Measurements from ENCODE around the gene LINC00237.

Gene LINC00237

DNA sequence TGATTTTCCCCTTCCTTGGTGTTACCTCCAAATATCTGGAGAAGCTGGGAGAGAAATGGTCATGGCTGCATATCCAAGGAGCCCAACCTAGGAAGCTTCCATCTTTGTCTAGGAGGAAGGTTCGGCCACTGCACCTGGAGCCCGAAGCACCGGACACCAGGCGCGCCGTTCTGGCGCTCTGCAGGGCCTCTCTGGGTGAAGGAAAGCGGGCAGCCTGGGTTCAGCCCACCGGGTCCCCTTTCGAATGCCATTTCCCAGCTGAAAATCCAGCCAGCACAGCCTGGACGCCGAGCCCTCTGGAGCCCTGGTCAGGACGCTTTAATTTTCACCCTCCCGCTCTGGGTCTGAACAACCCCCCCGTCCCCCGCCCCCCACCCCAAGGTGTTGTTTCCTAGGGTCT is 1.2 kb downstream of the LINC00237 start:
- TF ChIP-seq, protein P1, sequence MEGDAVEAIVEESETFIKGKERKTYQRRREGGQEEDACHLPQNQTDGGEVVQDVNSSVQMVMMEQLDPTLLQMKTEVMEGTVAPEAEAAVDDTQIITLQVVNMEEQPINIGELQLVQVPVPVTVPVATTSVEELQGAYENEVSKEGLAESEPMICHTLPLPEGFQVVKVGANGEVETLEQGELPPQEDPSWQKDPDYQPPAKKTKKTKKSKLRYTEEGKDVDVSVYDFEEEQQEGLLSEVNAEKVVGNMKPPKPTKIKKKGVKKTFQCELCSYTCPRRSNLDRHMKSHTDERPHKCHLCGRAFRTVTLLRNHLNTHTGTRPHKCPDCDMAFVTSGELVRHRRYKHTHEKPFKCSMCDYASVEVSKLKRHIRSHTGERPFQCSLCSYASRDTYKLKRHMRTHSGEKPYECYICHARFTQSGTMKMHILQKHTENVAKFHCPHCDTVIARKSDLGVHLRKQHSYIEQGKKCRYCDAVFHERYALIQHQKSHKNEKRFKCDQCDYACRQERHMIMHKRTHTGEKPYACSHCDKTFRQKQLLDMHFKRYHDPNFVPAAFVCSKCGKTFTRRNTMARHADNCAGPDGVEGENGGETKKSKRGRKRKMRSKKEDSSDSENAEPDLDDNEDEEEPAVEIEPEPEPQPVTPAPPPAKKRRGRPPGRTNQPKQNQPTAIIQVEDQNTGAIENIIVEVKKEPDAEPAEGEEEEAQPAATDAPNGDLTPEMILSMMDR (IDR thresholded peaks at IDR 0.05; ENCODE audit: insufficient read depth, low read length): no peak
- TF ChIP-seq, protein P2, sequence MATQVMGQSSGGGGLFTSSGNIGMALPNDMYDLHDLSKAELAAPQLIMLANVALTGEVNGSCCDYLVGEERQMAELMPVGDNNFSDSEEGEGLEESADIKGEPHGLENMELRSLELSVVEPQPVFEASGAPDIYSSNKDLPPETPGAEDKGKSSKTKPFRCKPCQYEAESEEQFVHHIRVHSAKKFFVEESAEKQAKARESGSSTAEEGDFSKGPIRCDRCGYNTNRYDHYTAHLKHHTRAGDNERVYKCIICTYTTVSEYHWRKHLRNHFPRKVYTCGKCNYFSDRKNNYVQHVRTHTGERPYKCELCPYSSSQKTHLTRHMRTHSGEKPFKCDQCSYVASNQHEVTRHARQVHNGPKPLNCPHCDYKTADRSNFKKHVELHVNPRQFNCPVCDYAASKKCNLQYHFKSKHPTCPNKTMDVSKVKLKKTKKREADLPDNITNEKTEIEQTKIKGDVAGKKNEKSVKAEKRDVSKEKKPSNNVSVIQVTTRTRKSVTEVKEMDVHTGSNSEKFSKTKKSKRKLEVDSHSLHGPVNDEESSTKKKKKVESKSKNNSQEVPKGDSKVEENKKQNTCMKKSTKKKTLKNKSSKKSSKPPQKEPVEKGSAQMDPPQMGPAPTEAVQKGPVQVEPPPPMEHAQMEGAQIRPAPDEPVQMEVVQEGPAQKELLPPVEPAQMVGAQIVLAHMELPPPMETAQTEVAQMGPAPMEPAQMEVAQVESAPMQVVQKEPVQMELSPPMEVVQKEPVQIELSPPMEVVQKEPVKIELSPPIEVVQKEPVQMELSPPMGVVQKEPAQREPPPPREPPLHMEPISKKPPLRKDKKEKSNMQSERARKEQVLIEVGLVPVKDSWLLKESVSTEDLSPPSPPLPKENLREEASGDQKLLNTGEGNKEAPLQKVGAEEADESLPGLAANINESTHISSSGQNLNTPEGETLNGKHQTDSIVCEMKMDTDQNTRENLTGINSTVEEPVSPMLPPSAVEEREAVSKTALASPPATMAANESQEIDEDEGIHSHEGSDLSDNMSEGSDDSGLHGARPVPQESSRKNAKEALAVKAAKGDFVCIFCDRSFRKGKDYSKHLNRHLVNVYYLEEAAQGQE (IDR thresholded peaks at IDR 0.05; ENCODE audit: insufficient replicate concordance, low read depth): no peak
- TF ChIP-seq GABPA (IDR thresholded peaks at IDR 0.05; ENCODE audit: low read depth) (no peak), SPI1 (IDR thresholded peaks at IDR 0.05; ENCODE audit: borderline replicate concordance, low read depth) (no peak), POLR2AphosphoS5 (IDR thresholded peaks at IDR 0.05; ENCODE audit: low read depth) (no peak)
- Histone ChIP-seq H3K27me3 (ENCODE audit: insufficient read depth, poor library complexity, severe bottlenecking) (peaks cover 49% of the 10 kb centered on the region), H3K27ac (replicated peaks) (no peak overlapping the region), H3K4me3 (replicated peaks; ENCODE audit: insufficient read depth, low read length) (no peak overlapping the region)
- DNase-seq (ENCODE audit: low read depth in 1 of 2, low spot score in 1 of 2): no peak

DNA sequence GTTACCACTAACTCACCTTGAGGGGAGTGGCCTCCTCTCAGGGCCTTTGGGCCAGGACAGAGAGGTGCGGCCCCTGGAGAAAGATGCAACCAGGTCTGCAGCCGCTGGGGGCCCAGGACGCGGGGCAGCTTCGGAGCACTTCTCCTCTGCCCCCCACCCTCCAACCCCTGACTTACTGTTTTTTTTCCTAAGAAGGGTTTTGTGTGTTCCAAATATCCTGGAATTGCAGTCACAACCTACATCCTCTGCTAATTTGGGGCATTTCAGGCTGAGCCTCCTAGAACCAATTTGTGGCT is 1.7 kb downstream of the LINC00237 start:
- TF ChIP-seq GABPA (IDR thresholded peaks at IDR 0.05; ENCODE audit: low read depth) (no peak), SPI1 (IDR thresholded peaks at IDR 0.05; ENCODE audit: borderline replicate concordance, low read depth) (no peak), POLR2AphosphoS5 (IDR thresholded peaks at IDR 0.05; ENCODE audit: low read depth) (no peak)
- TF ChIP-seq, protein P1 (IDR thresholded peaks at IDR 0.05; ENCODE audit: insufficient read depth, low read length): no peak
- TF ChIP-seq, protein P2 (IDR thresholded peaks at IDR 0.05; ENCODE audit: insufficient replicate concordance, low read depth): no peak
- DNase-seq (ENCODE audit: low read depth in 1 of 2, low spot score in 1 of 2): no peak
- H3K4me3 ChIP-seq (replicated peaks; ENCODE audit: insufficient read depth, low read length): no peak overlapping the region
- peaks cover 49% of the 10 kb centered on the region for H3K27me3 ChIP-seq (ENCODE audit: insufficient read depth, poor library complexity, severe bottlenecking)
- no peak overlapping the region for H3K27ac ChIP-seq (replicated peaks)

DNA sequence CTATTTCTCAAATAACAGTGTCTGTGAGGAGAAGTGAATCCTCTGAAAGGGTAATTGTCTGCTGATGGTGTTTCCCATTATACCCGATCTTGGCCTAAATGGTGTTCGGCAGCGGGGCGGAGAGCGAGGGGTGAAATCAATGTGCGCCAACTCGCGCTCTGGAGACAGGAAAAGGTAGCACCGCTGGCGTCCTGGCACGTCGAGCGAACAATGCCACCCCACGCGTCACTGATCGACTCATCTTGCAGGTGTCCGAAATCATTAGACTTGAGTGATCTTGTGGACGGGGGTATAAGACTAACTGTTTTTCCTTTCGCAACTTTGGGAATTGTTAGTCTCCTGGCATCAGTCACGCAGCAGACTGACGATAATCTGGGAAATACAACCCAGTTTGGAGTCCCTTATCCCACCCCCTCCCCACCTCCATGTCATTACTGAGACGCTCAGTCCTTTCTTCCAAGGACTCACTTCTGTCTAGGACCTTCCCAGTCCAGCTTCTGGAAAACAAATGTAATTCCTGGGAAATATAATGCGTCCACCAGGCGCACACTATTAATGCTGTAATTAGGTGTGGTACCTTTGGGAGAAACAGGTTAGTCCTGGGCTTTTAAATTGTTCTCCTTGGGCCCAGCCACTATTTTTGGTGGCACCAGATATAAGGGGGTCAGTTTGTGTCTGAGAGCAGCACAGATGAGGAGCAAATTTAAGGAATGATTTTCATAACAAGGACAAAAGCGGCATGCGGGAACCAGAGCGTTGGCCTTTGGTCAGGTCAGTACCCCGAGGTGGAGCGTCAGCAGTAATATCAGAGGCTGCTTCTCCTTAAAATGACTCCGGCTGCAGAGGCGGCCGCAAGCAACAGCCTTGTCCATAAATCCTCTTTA is 2.3 kb downstream of the LINC00237 start:
- Histone ChIP-seq H3K4me3 (replicated peaks; ENCODE audit: insufficient read depth, low read length) (no peak overlapping the region), H3K27ac (replicated peaks) (no peak overlapping the region), H3K27me3 (ENCODE audit: insufficient read depth, poor library complexity, severe bottlenecking) (peaks cover 49% of the 10 kb centered on the region)
- DNase-seq (ENCODE audit: low read depth in 1 of 2, low spot score in 1 of 2): no peak
- TF ChIP-seq POLR2AphosphoS5 (IDR thresholded peaks at IDR 0.05; ENCODE audit: low read depth): no peak
- no peak for TF ChIP-seq SPI1 (IDR thresholded peaks at IDR 0.05; ENCODE audit: borderline replicate concordance, low read depth)
- TF ChIP-seq, protein P1 (IDR thresholded peaks at IDR 0.05; ENCODE audit: insufficient read depth, low read length): no peak
- TF ChIP-seq, protein P2 (IDR thresholded peaks at IDR 0.05; ENCODE audit: insufficient replicate concordance, low read depth): no peak
- TF ChIP-seq GABPA (IDR thresholded peaks at IDR 0.05; ENCODE audit: low read depth): no peak
